ENCODE data around the gene DCC.
"Not testable (repeated sequence)": the region's sequence is repeated elsewhere in the genome, so short reads cannot be mapped to it uniquely, and the experiment has no call there.

Gene DCC

GRCh38 chr18:53451902-53452301 is 1111.9 kb downstream of the DCC start:
- TF ChIP-seq CTCF (IDR thresholded peaks at IDR 0.05; ENCODE audit: control insufficient read depth, extremely low read depth, insufficient read depth), result no peak
- DNase-seq (ENCODE audit: low read depth), result no peak

GRCh38 chr18:53457068-53457467 is 1117.1 kb downstream of the DCC start:
- H3K4me3 ChIP-seq (ENCODE audit: low read depth, low read length), result no peak overlapping the region
- TF ChIP-seq CTCF (IDR thresholded peaks at IDR 0.05; ENCODE audit: control insufficient read depth, extremely low read depth, insufficient read depth), result no peak
- DNase-seq (ENCODE audit: low read depth), result no peak

More at GRCh38 chr18:53451902-53452301, 1111.9 kb downstream of the DCC start:
- H3K4me3 ChIP-seq (ENCODE audit: low read depth, low read length), result no peak overlapping the region

DNA sequence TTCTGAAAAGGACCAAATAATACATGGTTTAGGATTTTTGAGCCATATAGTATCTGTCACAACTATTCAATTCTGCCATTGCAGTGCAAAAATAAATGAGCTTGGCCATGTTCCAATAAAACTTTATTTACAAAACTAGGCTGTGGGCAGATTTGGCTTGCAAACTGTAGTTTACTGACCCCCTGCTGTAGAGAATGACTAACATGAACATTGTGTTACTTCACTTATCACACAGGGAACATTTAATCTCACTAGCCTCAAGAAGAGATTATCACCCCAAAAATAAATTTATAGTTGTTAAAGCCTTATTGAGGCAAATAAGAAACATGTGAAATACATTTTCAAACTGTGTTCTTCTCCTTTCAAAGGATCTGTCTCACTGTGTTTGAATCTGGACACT is 1118.3 kb downstream of the DCC start:
- H3K4me3 ChIP-seq (ENCODE audit: low read depth, low read length), result no peak overlapping the region
- no peak for DNase-seq (ENCODE audit: low read depth)
- no peak for TF ChIP-seq CTCF (IDR thresholded peaks at IDR 0.05; ENCODE audit: control insufficient read depth, extremely low read depth, insufficient read depth)

- no peak for DNase-seq (ENCODE audit: low read depth)
- TF ChIP-seq CTCF (IDR thresholded peaks at IDR 0.05; ENCODE audit: control insufficient read depth, extremely low read depth, insufficient read depth), result no peak
- no peak overlapping the region for H3K4me3 ChIP-seq (ENCODE audit: low read depth, low read length)
These were observed 1119.1 kb downstream of the DCC start for GRCh38 chr18:53458944-53459580.

GRCh38 chr18:53467756-53468155 is 1127.8 kb downstream of the DCC start:
- no peak for TF ChIP-seq CTCF (IDR thresholded peaks at IDR 0.05; ENCODE audit: control insufficient read depth, extremely low read depth, insufficient read depth)
- H3K4me3 ChIP-seq (ENCODE audit: low read depth, low read length), result no peak overlapping the region
- no peak for DNase-seq (ENCODE audit: low read depth)

GRCh38 chr18:53468173-53468572 is 1128.2 kb downstream of the DCC start:
- not testable (repeated sequence) for DNase-seq (ENCODE audit: low read depth); H3K4me3 ChIP-seq (ENCODE audit: low read depth, low read length)

DNA sequence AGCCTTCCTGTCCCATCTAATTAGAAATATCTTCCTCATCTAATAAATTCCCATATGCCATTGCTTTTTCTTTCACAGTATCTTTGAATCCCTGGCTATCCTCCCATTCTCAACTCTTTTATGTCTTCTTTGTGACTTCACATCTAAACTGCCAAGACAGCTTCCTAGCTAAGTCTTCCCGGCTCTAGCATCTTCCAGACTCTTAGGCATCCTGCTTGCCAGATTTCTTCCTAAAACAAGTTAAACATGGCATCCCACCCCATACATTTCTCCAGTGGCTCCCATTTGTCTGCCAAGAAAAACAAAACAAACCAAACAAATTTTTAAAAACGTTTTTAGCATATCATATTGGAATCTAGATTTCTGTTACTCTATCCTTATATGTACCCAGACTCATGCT is 1132.5 kb downstream of the DCC start:
- no peak for DNase-seq (ENCODE audit: low read depth)
- no peak for TF ChIP-seq CTCF (IDR thresholded peaks at IDR 0.05; ENCODE audit: control insufficient read depth, extremely low read depth, insufficient read depth)
- H3K4me3 ChIP-seq (ENCODE audit: low read depth, low read length), result no peak overlapping the region
